Loucy (cell line): ENCODE results near the gene BBOX1.
A peak's percentile ranks its signal among the peaks of the same experiment; 100 is the strongest.

Experiments used
- H2AFZ ChIP-seq: fragments of 200-600 bp; sonication (generic); 2 replicates; pipeline ENCODE4 v1.6.0; 2016; ENCODE audit warnings: antibody characterized with exemption, mild to moderate bottlenecking, low read length, moderate library complexity
- H3F3A ChIP-seq: fragments of 200-600 bp; 2 replicates; pipeline ENCODE4 v1.6.0; 2016; ENCODE audit warnings: antibody characterized with exemption, low read depth, mild to moderate bottlenecking
- H3K27me3 ChIP-seq: fragments of 200-600 bp; sonication (generic); 2 replicates; pipeline ENCODE4 v1.6.1; 2014; ENCODE audit warnings: low read length, mild to moderate bottlenecking; ENCODE audit not compliant: insufficient read depth, poor library complexity, severe bottlenecking
- H3K36me3 ChIP-seq: fragments of 200-600 bp; sonication (generic); 2 replicates; pipeline ENCODE4 v1.6.1; 2016; ENCODE audit warnings: low read length; ENCODE audit not compliant: insufficient read depth
- H3K4me1 ChIP-seq: fragments of 200-600 bp; sonication (generic); 2 replicates; pipeline ENCODE4 v1.5.1; 2014; ENCODE audit warnings: low read length, mild to moderate bottlenecking; ENCODE audit not compliant: insufficient read depth, poor library complexity, severe bottlenecking
- H3K4me2 ChIP-seq: fragments of 200-600 bp; sonication (generic); 2 replicates; pipeline ENCODE4 v1.6.0; 2014; ENCODE audit warnings: antibody characterized with exemption, low read length, low read depth, mild to moderate bottlenecking; ENCODE audit not compliant: poor library complexity, severe bottlenecking
- H3K4me3 ChIP-seq: fragments of 200-600 bp; sonication (generic); 2 replicates; pipeline ENCODE4 v1.5.1; 2014; ENCODE audit warnings: low read length, mild to moderate bottlenecking, mixed read lengths; ENCODE audit not compliant: poor library complexity, severe bottlenecking
- H3K79me2 ChIP-seq: fragments of 200-600 bp; sonication (generic); 2 replicates; pipeline ENCODE4 v1.6.1; 2014; ENCODE audit warnings: low read length; ENCODE audit not compliant: insufficient read depth
- H3K9ac ChIP-seq: fragments of 200-600 bp; sonication (generic); 2 replicates; pipeline ENCODE4 v1.6.0; 2014; ENCODE audit warnings: mild to moderate bottlenecking, low read depth, low read length, moderate library complexity; ENCODE audit not compliant: poor library complexity, severe bottlenecking
- H3K9me2 ChIP-seq: fragments of 200-600 bp; sonication (generic); replicated peaks from 2 replicates; pipeline ENCODE4 v1.6.1; 2016; ENCODE audit warnings: low read depth, low read length, mixed read lengths
- H3K9me3 ChIP-seq: fragments of 200-600 bp; sonication (generic); 2 replicates; pipeline ENCODE4 v1.6.1; 2014; ENCODE audit warnings: mild to moderate bottlenecking, antibody characterized with exemption, low read length, low read depth; ENCODE audit not compliant: insufficient read depth
- H4K20me1 ChIP-seq: fragments of 200-600 bp; sonication (generic); 2 replicates; pipeline ENCODE4 v1.6.0; 2014; ENCODE audit warnings: antibody characterized with exemption, low read length, mild to moderate bottlenecking; ENCODE audit not compliant: insufficient read depth, poor library complexity, severe bottlenecking
- CTCF ChIP-seq: fragments of 200-600 bp; sonication (generic); conservative IDR thresholded peaks from 2 replicates; pipeline ENCODE4 v1.5.1; 2014; ENCODE audit warnings: mild to moderate bottlenecking, antibody characterized with exemption, low read length
- EZH2phosphoT487 ChIP-seq: fragments of 200-600 bp; IDR thresholded peaks from 2 replicates; pipeline ENCODE4 v1.6.1; 2018; ENCODE audit warnings: antibody characterized with exemption, mild to moderate bottlenecking, moderate library complexity, borderline replicate concordance

The BBOX1 gene

GRCh38 chr11:27115051-27115650 is 74.5 kb downstream of the BBOX1 start:
- no peaks in the 10 kb centered on the region for H4K20me1 ChIP-seq
- no peak overlapping the region for H3K9ac ChIP-seq
- H3K36me3 ChIP-seq: no peaks in the 10 kb centered on the region
- no peaks in the 10 kb centered on the region for H3K27me3 ChIP-seq
- H3K9me3 ChIP-seq: no peaks in the 10 kb centered on the region
- H3K4me2 ChIP-seq: no peak overlapping the region
- no peaks in the 10 kb centered on the region for H3K79me2 ChIP-seq
- H3K4me1 ChIP-seq: peaks cover 36% of the 10 kb centered on the region
- TF ChIP-seq EZH2phosphoT487: no peak
- TF ChIP-seq CTCF: no peak
- no peak overlapping the region for H3K4me3 ChIP-seq
- H3K9me2 ChIP-seq: no peaks in the 10 kb centered on the region
- no peak overlapping the region for H2AFZ ChIP-seq
- no peaks in the 10 kb centered on the region; the same call in 1 of the 2 replicates for H3F3A ChIP-seq

GRCh38 chr11:27116684-27117083 is 76.1 kb downstream of the BBOX1 start:
- no peak overlapping the region for H2AFZ ChIP-seq
- no peaks in the 10 kb centered on the region for H4K20me1 ChIP-seq
- TF ChIP-seq EZH2phosphoT487: no peak
- TF ChIP-seq CTCF: no peak
- H3F3A ChIP-seq: no peaks in the 10 kb centered on the region; the same call in 1 of the 2 replicates
- no peak overlapping the region for H3K9ac ChIP-seq
- no peaks in the 10 kb centered on the region for H3K27me3 ChIP-seq
- H3K36me3 ChIP-seq: no peaks in the 10 kb centered on the region
- peaks cover 42% of the 10 kb centered on the region for H3K4me1 ChIP-seq
- H3K4me3 ChIP-seq: no peak overlapping the region
- no peaks in the 10 kb centered on the region for H3K9me3 ChIP-seq
- no peaks in the 10 kb centered on the region for H3K79me2 ChIP-seq
- peak overlapping the region; percentile 49 for H3K4me2 ChIP-seq
- no peaks in the 10 kb centered on the region for H3K9me2 ChIP-seq

GRCh38 chr11:27118371-27118770 is 77.8 kb downstream of the BBOX1 start:
- H3K4me1 ChIP-seq: peaks cover 55% of the 10 kb centered on the region
- H3K9me3 ChIP-seq: no peaks in the 10 kb centered on the region
- no peaks in the 10 kb centered on the region for H3K36me3 ChIP-seq
- no peaks in the 10 kb centered on the region; the same call in 1 of the 2 replicates for H3F3A ChIP-seq
- H3K79me2 ChIP-seq: no peaks in the 10 kb centered on the region
- H4K20me1 ChIP-seq: no peaks in the 10 kb centered on the region
- no peaks in the 10 kb centered on the region for H3K27me3 ChIP-seq
- H3K4me2 ChIP-seq: no peak overlapping the region
- TF ChIP-seq CTCF (no peak), EZH2phosphoT487 (no peak)
- peak overlapping the region; percentile 23; the same call in 1 of the 2 replicates for H2AFZ ChIP-seq
- no peak overlapping the region for H3K9ac ChIP-seq
- H3K4me3 ChIP-seq: no peak overlapping the region
- no peaks in the 10 kb centered on the region for H3K9me2 ChIP-seq
